Esophagus squamous epithelium (tissue), 4 donors: Measurements from ENCODE around the gene FOXL3.

ENCODE experiments used
- POLR2A ChIP-seq, 4 donors: fragments of 450-650 bp; IDR thresholded peaks; one replicate each; pipeline ENCODE4 v1.6.1; 2017; ENCODE audit warnings: antibody characterized with exemption in 4 of 4, mild to moderate bottlenecking in 4 of 4, moderate library complexity in 3 of 4
- TF ChIP-seq, protein P1 (sequence below), 6 experiments: fragments of 450-650 bp in 4 of 6; fragments of 200-600 bp in 2 of 6; sonication (generic) in 2 of 6; IDR thresholded peaks; one replicate each; pipeline ENCODE4 v1.5.1; 2016 to 2019; ENCODE audit warnings: antibody characterized with exemption in 6 of 6, mild to moderate bottlenecking in 4 of 6, moderate library complexity in 4 of 6

DNA sequence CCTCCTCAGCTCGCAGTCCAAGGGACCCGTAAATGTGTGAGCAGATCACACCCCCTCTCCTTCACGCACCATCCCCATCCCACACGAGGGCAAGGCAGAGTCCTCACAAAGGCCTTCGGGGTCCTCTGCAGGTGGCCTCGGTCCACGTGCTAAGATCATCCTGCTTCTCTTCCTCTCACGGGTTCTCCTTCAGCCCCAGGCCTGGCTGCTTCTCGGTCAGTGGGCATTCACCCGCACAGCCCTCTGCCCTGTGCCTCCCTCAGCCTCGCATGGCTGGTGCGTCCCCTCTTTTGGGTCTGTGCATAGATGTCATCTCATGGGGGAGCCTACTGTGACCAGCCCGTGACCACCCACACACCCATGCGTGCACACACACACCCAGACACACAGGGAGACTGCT is 17.3 kb upstream of the FOXL3 start:
- TF ChIP-seq, protein P1, sequence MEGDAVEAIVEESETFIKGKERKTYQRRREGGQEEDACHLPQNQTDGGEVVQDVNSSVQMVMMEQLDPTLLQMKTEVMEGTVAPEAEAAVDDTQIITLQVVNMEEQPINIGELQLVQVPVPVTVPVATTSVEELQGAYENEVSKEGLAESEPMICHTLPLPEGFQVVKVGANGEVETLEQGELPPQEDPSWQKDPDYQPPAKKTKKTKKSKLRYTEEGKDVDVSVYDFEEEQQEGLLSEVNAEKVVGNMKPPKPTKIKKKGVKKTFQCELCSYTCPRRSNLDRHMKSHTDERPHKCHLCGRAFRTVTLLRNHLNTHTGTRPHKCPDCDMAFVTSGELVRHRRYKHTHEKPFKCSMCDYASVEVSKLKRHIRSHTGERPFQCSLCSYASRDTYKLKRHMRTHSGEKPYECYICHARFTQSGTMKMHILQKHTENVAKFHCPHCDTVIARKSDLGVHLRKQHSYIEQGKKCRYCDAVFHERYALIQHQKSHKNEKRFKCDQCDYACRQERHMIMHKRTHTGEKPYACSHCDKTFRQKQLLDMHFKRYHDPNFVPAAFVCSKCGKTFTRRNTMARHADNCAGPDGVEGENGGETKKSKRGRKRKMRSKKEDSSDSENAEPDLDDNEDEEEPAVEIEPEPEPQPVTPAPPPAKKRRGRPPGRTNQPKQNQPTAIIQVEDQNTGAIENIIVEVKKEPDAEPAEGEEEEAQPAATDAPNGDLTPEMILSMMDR (IDR thresholded peaks at IDR 0.05), result no peak
- TF ChIP-seq POLR2A (IDR thresholded peaks at IDR 0.05), result no peak
